ENCODE data around the gene ZNF532.

Gene ZNF532

GRCh38 chr18:58867281-58867961 lies 2.7 kb downstream of the ZNF532 start:
- DNase-seq (ENCODE audit: low read depth), result no peak

GRCh38 chr18:58868440-58868839 lies 3.8 kb downstream of the ZNF532 start:
- DNase-seq (ENCODE audit: low read depth), result no peak

- DNase-seq (ENCODE audit: low read depth), result no peak
These were observed 5.5 kb downstream of the ZNF532 start for GRCh38 chr18:58870130-58870529.

- no peak for DNase-seq (ENCODE audit: low read depth)
These were observed 5.9 kb downstream of the ZNF532 start for GRCh38 chr18:58870621-58871020.

- no peak for DNase-seq (ENCODE audit: low read depth)
These were observed 7.1 kb downstream of the ZNF532 start for GRCh38 chr18:58871514-58872420.

GRCh38 chr18:58878640-58879039 lies 14.0 kb downstream of the ZNF532 start:
- no peak for DNase-seq (ENCODE audit: low read depth)

GRCh38 chr18:58881477-58881876 lies 16.8 kb downstream of the ZNF532 start:
- no peak for DNase-seq (ENCODE audit: low read depth)

- DNase-seq (ENCODE audit: low read depth), result no peak
These were observed 17.4 kb downstream of the ZNF532 start for GRCh38 chr18:58882044-58882443.

GRCh38 chr18:58882686-58883085 lies 18.0 kb downstream of the ZNF532 start:
- DNase-seq (ENCODE audit: low read depth), result no peak

GRCh38 chr18:58884680-58885079 lies 20.0 kb downstream of the ZNF532 start:
- no peak for DNase-seq (ENCODE audit: low read depth)

- DNase-seq (ENCODE audit: low read depth), result no peak
These were observed 21.8 kb downstream of the ZNF532 start for GRCh38 chr18:58886431-58886830.

- no peak for DNase-seq (ENCODE audit: low read depth)
These were observed 22.4 kb downstream of the ZNF532 start for GRCh38 chr18:58886864-58887612.

- peak; percentile 24 for DNase-seq (ENCODE audit: low read depth)
These were observed 22.9 kb downstream of the ZNF532 start for GRCh38 chr18:58887613-58887963.

- no peak for DNase-seq (ENCODE audit: low read depth)
These were observed 27.1 kb downstream of the ZNF532 start for GRCh38 chr18:58891776-58892175.

- no peak for DNase-seq (ENCODE audit: low read depth)
These were observed 27.8 kb downstream of the ZNF532 start for GRCh38 chr18:58892488-58892887.

GRCh38 chr18:58893388-58894099 lies 28.9 kb downstream of the ZNF532 start:
- DNase-seq (ENCODE audit: low read depth), result no peak

- DNase-seq (ENCODE audit: low read depth), result no peak
These were observed 30.3 kb downstream of the ZNF532 start for GRCh38 chr18:58894930-58895329.

GRCh38 chr18:58895385-58895784 lies 30.7 kb downstream of the ZNF532 start:
- DNase-seq (ENCODE audit: low read depth), result no peak

- DNase-seq (ENCODE audit: low read depth), result no peak
These were observed 31.6 kb downstream of the ZNF532 start for GRCh38 chr18:58896268-58896667.

- no peak for DNase-seq (ENCODE audit: low read depth)
These were observed 32.2 kb downstream of the ZNF532 start for GRCh38 chr18:58896734-58897508.

Measured in activated T-cell treated with anti-CD3 and anti-CD28 coated beads for 48 hours (primary cell).